IPS DF 4.7 (cell line): ENCODE results near the gene TYRP1.

ENCODE experiments used
- DNase-seq: peaks from one replicate; pipeline ENCODE4 v3.0.0-alpha.2; 2013; ENCODE audit warnings: low spot score; ENCODE audit errors: extremely low read depth

Gene TYRP1

GRCh38 chr9:12735665-12736064, 42.5 kb downstream of the TYRP1 start:
- DNase-seq: no peak

- DNase-seq: no peak
Observed at GRCh38 chr9:12737871-12738270, 44.7 kb downstream of the TYRP1 start.

GRCh38 chr9:12739014-12739652, 45.9 kb downstream of the TYRP1 start:
- no peak for DNase-seq

- DNase-seq: no peak
Observed at GRCh38 chr9:12740845-12741244, 47.7 kb downstream of the TYRP1 start.

GRCh38 chr9:12748016-12748415, 54.8 kb downstream of the TYRP1 start:
- DNase-seq: no peak

GRCh38 chr9:12748954-12749353, 55.8 kb downstream of the TYRP1 start:
- no peak for DNase-seq

- no peak for DNase-seq
Observed at GRCh38 chr9:12753931-12754330, 60.7 kb downstream of the TYRP1 start.

GRCh38 chr9:12759761-12760160, 66.6 kb downstream of the TYRP1 start:
- DNase-seq: no peak
